Measurements from ENCODE around the gene NELL1. TPM values are rescaled to one million over a fixed set of nuclear protein-coding genes. Genes with fewer than 3 reads are reported as not detected.

NELL1 gene
- total RNA-seq, 1 experiment from 2014 or later: not detected

- H3K27me3 ChIP-seq (ENCODE audit: control insufficient read depth, insufficient read depth, low read length): no peaks in the 10 kb centered on the region
- no peak overlapping the region for H3K27ac ChIP-seq (ENCODE audit: low read length)
- ChIA-PET CTCF (no interaction called here), POLR2A (no interaction called here)
- TF ChIP-seq CTCF (IDR thresholded peaks at IDR 0.05) (no peak), POLR2AphosphoS5 (IDR thresholded peaks at IDR 0.05; ENCODE audit: low read depth, low read length) (no peak), SIN3A (IDR thresholded peaks at IDR 0.05; ENCODE audit: borderline replicate concordance, insufficient read depth, low read depth, low read length) (no peak), TCF7L2 (IDR thresholded peaks at IDR 0.05; ENCODE audit: low read depth, low read length) (no peak)
- H3K4me3 ChIP-seq (ENCODE audit: low read depth in 2 of 2, low read length in 2 of 2): no peak overlapping the region
- ATAC-seq (no peak), DNase-seq (ENCODE audit: low read depth, low spot score) (no peak)
- intact Hi-C loops (cut with micrococcal nuclease; ENCODE audit: unreplicated experiment) (no loop called here), in situ Hi-C loops (cut with HindIII; ENCODE audit: low pct_unique_long_range_greater_than_20kb, low sequenced_read_pairs) (no loop called here)
- no peaks in the 10 kb centered on the region for H3K4me1 ChIP-seq (ENCODE audit: control insufficient read depth, insufficient read depth, low read length)
- no peaks in the 10 kb centered on the region for H3K9me3 ChIP-seq (ENCODE audit: control insufficient read depth, insufficient read depth, low read depth, low read length)
- BruUV-seq (replicated peaks): no TSS peak
- no peaks in the 10 kb centered on the region for H3K36me3 ChIP-seq (ENCODE audit: control insufficient read depth, insufficient read depth, low read length)
Measured at GRCh38 chr11:21429401-21429800, 760.0 kb downstream of the NELL1 start.

- no peak for ATAC-seq
- BruUV-seq (replicated peaks): no TSS peak
- Histone ChIP-seq H3K27me3 (ENCODE audit: control insufficient read depth, insufficient read depth, low read length) (no peaks in the 10 kb centered on the region), H3K9me3 (ENCODE audit: control insufficient read depth, insufficient read depth, low read depth, low read length) (no peaks in the 10 kb centered on the region), H3K27ac (ENCODE audit: low read length) (no peak overlapping the region), H3K36me3 (ENCODE audit: control insufficient read depth, insufficient read depth, low read length) (no peaks in the 10 kb centered on the region), H3K4me1 (ENCODE audit: control insufficient read depth, insufficient read depth, low read length) (no peaks in the 10 kb centered on the region), H3K4me3 (ENCODE audit: low read depth in 2 of 2, low read length in 2 of 2) (no peak overlapping the region)
- ChIA-PET POLR2A (no interaction called here), CTCF (no interaction called here)
- DNase-seq (ENCODE audit: low read depth, low spot score): no peak
- intact Hi-C loops (cut with micrococcal nuclease; ENCODE audit: unreplicated experiment) (no loop called here), in situ Hi-C loops (cut with HindIII; ENCODE audit: low pct_unique_long_range_greater_than_20kb, low sequenced_read_pairs) (no loop called here)
- TF ChIP-seq POLR2AphosphoS5 (IDR thresholded peaks at IDR 0.05; ENCODE audit: low read depth, low read length): no peak
- no peak for TF ChIP-seq REST (IDR thresholded peaks at IDR 0.05; ENCODE audit: insufficient read depth in 1 of 2, low read depth in 2 of 2, low read length in 1 of 2)
- no peak for TF ChIP-seq SIN3A (IDR thresholded peaks at IDR 0.05; ENCODE audit: borderline replicate concordance, insufficient read depth, low read depth, low read length)
- TF ChIP-seq CTCF (IDR thresholded peaks at IDR 0.05): no peak
- TF ChIP-seq TCF7L2 (IDR thresholded peaks at IDR 0.05; ENCODE audit: low read depth, low read length): no peak
Measured at GRCh38 chr11:21430537-21430936, 761.2 kb downstream of the NELL1 start.
